HG03097 (cell line): ENCODE data around the gene FHAD1.
"Not testable (repeated sequence)": the region's sequence is repeated elsewhere in the genome, so short reads cannot be mapped to it uniquely, and the experiment has no call there.

Experiments used
- ATAC-seq: cut with Tn5 transposase; IDR thresholded peaks from one replicate; pipeline ENCODE4 v1.9.1; 2021; ENCODE audit not compliant: unreplicated experiment, low FRiP score

The FHAD1 gene

GRCh38 chr1:15303935-15304334 is 56.9 kb downstream of the FHAD1 start:
- no peak for ATAC-seq

- no peak for ATAC-seq
Measured at GRCh38 chr1:15304708-15305467, 57.9 kb downstream of the FHAD1 start.

GRCh38 chr1:15305468-15305770 is 58.4 kb downstream of the FHAD1 start:
- no peak for ATAC-seq

GRCh38 chr1:15306352-15306751 is 59.3 kb downstream of the FHAD1 start:
- ATAC-seq: not testable (repeated sequence)

GRCh38 chr1:15308135-15308534 is 61.1 kb downstream of the FHAD1 start:
- ATAC-seq: no peak

GRCh38 chr1:15308621-15309027 is 61.6 kb downstream of the FHAD1 start:
- no peak for ATAC-seq

- no peak for ATAC-seq
Measured at GRCh38 chr1:15309687-15310086, 62.7 kb downstream of the FHAD1 start.

GRCh38 chr1:15310544-15310943 is 63.5 kb downstream of the FHAD1 start:
- ATAC-seq: no peak

- no peak for ATAC-seq
Measured at GRCh38 chr1:15311122-15311822, 64.2 kb downstream of the FHAD1 start.

GRCh38 chr1:15311880-15312279 is 64.9 kb downstream of the FHAD1 start:
- no peak for ATAC-seq

GRCh38 chr1:15312626-15313411 is 65.8 kb downstream of the FHAD1 start:
- no peak for ATAC-seq

GRCh38 chr1:15314328-15315281 is 67.6 kb downstream of the FHAD1 start:
- no peak for ATAC-seq

GRCh38 chr1:15315815-15316214 is 68.8 kb downstream of the FHAD1 start:
- no peak for ATAC-seq

- ATAC-seq: no peak
Measured at GRCh38 chr1:15316510-15316909, 69.5 kb downstream of the FHAD1 start.

- ATAC-seq: no peak
Measured at GRCh38 chr1:15320267-15320666, 73.2 kb downstream of the FHAD1 start.

- no peak for ATAC-seq
Measured at GRCh38 chr1:15321601-15322000, 74.6 kb downstream of the FHAD1 start.

GRCh38 chr1:15322648-15323350 is 75.8 kb downstream of the FHAD1 start:
- ATAC-seq: no peak

- ATAC-seq: no peak
Measured at GRCh38 chr1:15323351-15323988, 76.4 kb downstream of the FHAD1 start.
